NCI-H1092 (cell line): ENCODE results near the gene RBM39.
A peak's percentile ranks its signal among the peaks of the same experiment; 100 is the strongest.
"Not testable (repeated sequence)": the region's sequence is repeated elsewhere in the genome, so short reads cannot be mapped to it uniquely, and the experiment has no call there.

Experiments
- DNase-seq: peaks from one replicate; lab custom pipeline; 2025; lab: John Stamatoyannopoulos, UW

Gene RBM39

GRCh38 chr20:35706591-35707529, 35.2 kb downstream of the RBM39 start:
- not testable (repeated sequence) for DNase-seq

GRCh38 chr20:35705894-35706293, 36.2 kb downstream of the RBM39 start:
- DNase-seq: not testable (repeated sequence)

GRCh38 chr20:35704514-35705261, 37.4 kb downstream of the RBM39 start:
- no peak for DNase-seq

GRCh38 chr20:35702824-35703695, 39.0 kb downstream of the RBM39 start:
- no peak for DNase-seq

GRCh38 chr20:35702051-35702823, 39.8 kb downstream of the RBM39 start:
- DNase-seq: no peak

- no peak for DNase-seq
These were observed 41.4 kb downstream of the RBM39 start for GRCh38 chr20:35700625-35701148.

DNA sequence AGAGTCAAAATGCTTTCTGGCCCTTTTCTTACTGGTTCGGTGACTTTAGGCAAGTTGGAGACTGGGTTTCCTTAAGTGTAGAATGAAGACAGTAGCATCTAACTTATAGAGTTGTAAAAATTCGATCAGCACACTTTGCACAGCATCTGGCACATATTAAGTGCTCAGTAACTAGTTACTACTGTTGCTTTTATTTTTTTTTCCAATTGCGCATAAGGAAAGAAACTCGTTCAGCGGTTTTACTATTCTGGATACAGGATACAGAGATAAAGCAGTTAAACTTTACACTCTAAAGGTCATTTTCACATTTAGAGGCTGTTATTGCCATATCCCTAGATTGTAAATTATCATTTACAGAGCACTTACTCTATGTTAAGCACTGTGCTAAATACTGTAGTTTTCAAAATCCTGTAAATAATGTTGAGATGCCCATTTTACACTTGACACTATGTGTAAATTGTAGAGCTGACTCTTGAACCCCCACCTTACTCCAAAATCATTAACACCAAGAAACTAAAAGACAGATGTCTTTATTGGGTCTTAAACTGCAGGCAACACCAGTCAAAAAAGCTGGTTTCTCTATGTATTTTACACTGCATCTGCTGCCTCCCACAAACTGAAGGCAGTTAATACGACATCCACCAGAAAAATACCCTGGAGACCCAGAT, 42.0 kb downstream of the RBM39 start:
- DNase-seq: no peak

GRCh38 chr20:35699127-35699956, 42.7 kb downstream of the RBM39 start, which contains the start of the genes NFS1 and ROMO1:
Gene NFS1 (minus strand): TSS chr20:35699352. CDS start chr20:35699288, 64 bp downstream.
Gene ROMO1 (plus strand): TSS chr20:35699405. CDS start chr20:35699633, 228 bp downstream.
- peak; percentile 87 for DNase-seq

DNA sequence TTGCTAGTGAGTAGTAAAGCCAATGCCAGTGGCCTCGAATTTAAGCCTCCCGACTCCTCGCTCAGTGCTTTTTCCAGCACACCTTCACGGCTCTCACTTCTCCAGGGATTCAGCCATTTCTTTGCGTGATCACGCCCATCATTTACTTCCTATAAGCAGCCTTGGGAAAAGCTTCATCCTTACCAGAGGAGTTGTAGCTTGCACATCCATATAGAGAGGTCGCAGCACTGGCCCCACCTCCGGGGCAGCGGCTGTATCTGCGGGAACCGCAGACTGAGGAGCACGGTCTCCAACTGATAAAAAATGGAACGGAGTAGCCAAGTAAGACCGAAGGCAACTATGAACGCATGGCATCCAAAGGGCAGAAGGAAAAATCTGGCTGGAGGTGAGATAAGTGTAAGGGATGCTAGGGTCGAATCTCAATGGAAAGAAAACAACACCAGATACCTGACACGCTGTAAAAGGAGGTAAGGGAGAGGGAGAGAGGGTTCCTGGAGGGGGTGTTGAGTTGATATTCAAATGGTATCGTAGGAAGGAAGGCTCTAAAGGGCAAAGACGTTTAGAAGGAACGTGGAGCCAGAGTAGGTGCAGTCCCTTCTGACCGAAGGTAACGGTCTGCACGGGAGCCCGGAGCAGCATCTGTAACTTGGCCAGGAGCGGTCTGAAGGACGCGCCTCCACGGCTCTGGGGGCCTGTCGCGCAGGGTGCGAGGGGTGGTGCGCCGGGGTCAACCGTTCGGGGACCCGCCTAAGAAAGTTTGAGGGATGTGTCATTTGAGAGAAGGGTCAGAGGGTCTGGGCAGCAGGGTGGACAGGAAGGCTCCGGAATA, 43.5 kb downstream of the RBM39 start:
- DNase-seq: peak; percentile 2

GRCh38 chr20:35697696-35698297, 44.3 kb downstream of the RBM39 start:
- DNase-seq: no peak

- no peak for DNase-seq
These were observed 46.1 kb downstream of the RBM39 start for GRCh38 chr20:35695978-35696377.

DNA sequence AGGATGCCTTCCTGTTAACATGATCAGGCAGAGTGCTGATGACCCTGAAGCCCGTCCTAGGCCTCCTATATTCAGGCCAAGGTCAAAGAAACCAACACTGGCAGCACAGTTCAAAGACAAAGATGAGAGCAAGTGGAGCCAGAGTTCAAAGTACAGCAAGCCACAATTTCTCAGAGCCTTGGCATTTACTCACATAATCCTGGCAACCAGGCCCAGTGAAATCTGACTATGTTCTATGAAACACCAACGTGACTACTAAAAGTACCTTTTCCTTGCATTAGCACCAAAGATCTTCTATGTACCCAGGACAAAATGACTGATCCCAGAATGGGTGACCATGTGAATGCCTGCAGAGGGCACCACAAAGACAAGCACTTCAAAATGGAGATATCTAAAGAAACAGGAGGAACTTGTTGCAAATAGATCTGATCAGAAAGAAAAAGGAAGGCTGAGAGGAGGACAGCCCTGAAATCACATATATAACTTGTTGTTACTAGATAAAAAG, 46.8 kb downstream of the RBM39 start:
- no peak for DNase-seq

- DNase-seq: no peak
These were observed 51.8 kb downstream of the RBM39 start for GRCh38 chr20:35690265-35690664.

- not testable (repeated sequence) for DNase-seq
These were observed 55.2 kb downstream of the RBM39 start for GRCh38 chr20:35686872-35687271.

- DNase-seq: not testable (repeated sequence)
These were observed 56.7 kb downstream of the RBM39 start for GRCh38 chr20:35685368-35685767.

DNA sequence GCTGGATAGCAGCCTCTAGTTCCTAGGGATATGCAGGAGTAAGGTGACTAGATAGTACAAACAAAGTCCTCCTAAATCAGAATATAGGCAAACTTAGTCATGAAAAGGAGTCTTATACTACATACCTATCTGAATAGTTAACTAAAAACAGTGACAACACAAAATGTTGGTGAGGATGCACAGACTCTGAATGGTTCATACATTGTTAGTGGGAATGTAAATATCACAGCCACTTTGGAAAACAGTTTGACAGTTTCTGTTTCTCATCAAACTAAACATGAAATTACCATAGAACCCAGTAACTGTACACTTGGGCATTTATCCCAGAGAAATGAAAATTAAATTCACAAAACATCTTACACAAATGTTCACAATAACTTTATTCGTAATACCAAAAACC, 60.1 kb downstream of the RBM39 start:
- DNase-seq: no peak

DNA sequence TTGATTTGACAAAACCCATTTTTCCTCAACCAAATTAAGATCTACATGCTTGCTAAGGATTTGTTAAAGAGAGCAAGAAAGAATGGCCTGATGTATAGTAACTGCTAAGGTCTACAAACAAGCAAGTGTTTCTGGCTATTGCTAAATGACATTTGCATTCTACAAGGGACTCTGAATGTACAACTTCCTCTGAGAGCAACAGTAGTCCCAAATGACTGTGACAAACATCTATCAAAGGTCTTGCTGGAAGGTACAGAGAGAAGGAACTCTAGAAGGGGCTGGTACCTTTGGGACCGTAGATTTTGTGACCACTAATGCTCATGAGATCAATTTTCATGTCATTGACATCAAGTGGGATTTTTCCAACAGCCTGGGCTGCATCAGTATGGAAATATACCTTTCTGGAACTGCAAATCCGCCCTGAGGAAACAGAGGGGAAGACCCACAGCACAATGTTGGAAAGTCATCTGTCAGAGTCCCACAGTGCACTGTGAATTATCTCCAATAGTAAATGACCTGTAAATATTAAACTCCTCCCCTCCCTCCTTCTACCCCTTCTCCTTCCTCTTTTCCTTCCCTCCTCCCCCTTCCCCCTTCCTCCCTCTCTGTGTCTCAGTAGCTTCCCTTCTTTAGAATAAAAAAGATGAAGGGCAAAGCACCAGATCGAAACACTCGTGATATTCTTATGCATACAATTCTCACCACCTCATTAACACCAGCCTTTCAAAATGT, 61.4 kb downstream of the RBM39 start:
- no peak for DNase-seq
